Measurements from ENCODE around the gene CNIH4. TPM values are rescaled to one million over a fixed set of nuclear protein-coding genes. Genes with fewer than 3 reads are reported as not detected.
A peak's percentile ranks its signal among the peaks of the same experiment; 100 is the strongest.
"Not testable (repeated sequence)": the region's sequence is repeated elsewhere in the genome, so short reads cannot be mapped to it uniquely, and the experiment has no call there.

CNIH4 gene
- polyA plus RNA-seq, 3 donors, result 33.4 to 106 (median 94.7) TPM

DNA sequence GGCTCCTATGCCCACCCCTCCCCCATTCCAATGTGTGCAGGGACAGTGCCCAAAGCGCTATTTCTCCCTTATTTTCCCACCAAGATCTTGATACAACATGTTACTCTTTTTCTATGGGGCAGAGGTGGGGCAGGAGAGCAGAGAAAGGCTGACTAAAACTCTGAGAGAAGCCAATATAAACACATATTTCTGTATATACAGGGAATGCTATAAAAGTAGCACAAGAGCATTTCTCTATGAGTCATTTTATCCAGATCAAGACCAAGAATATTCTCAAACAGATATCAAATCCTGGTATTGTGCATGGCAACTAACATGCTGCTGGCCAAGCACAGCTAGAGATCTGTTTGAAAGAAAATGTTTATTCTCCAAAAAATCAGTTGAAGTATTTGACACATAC, 70.7 kb downstream of the CNIH4 start:
- DNase-seq, result no peak
- no peak overlapping the region for H3K27ac ChIP-seq (ENCODE audit: low read depth in 1 of 2, low read length in 2 of 2)
- Mint-ChIP-seq H3K27me3 (ENCODE audit: low read depth in 3 of 3) (peaks cover 0 to 2% (median 0%) of the 10 kb centered on the region in 3 donors), H3K4me3 (no peak overlapping the region), H3K9me3 (peaks cover 0 to 4% (median 1%) of the 10 kb centered on the region in 7 donors), H3K36me3 (peaks cover 63 to 65% of the 10 kb centered on the region in 2 donors), H3K4me1 (peaks cover 26% of the 10 kb centered on the region), H3K27ac (peak overlapping the region in 1 of 7 donors; percentile 34)
- H4K20me1 ChIP-seq (ENCODE audit: insufficient read depth, low read length), result peaks cover 99% of the 10 kb centered on the region
- WGBS (ENCODE audit: insufficient coverage), result no CpG with 5 or more reads among the region's 1 CpG
- H3K27me3 ChIP-seq (ENCODE audit: control insufficient read depth in 2 of 2, insufficient read depth in 2 of 2, low read length in 2 of 2), result no peaks in the 10 kb centered on the region
- H3K4me1 ChIP-seq (ENCODE audit: control insufficient read depth in 1 of 2, insufficient read depth in 2 of 2, low read length in 2 of 2), result peaks cover 19 to 34% of the 10 kb centered on the region in 2 donors
- no peak overlapping the region for H3K4me2 ChIP-seq (replicated peaks; ENCODE audit: extremely low read depth, low read length, poor library complexity, severe bottlenecking)
- intact Hi-C loops (cut with micrococcal nuclease), result no loop called here
- TF ChIP-seq, protein P1, sequence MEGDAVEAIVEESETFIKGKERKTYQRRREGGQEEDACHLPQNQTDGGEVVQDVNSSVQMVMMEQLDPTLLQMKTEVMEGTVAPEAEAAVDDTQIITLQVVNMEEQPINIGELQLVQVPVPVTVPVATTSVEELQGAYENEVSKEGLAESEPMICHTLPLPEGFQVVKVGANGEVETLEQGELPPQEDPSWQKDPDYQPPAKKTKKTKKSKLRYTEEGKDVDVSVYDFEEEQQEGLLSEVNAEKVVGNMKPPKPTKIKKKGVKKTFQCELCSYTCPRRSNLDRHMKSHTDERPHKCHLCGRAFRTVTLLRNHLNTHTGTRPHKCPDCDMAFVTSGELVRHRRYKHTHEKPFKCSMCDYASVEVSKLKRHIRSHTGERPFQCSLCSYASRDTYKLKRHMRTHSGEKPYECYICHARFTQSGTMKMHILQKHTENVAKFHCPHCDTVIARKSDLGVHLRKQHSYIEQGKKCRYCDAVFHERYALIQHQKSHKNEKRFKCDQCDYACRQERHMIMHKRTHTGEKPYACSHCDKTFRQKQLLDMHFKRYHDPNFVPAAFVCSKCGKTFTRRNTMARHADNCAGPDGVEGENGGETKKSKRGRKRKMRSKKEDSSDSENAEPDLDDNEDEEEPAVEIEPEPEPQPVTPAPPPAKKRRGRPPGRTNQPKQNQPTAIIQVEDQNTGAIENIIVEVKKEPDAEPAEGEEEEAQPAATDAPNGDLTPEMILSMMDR (IDR thresholded peaks at IDR 0.05), result no peak
- peaks cover 83% of the 10 kb centered on the region for H3K79me2 ChIP-seq (ENCODE audit: insufficient read depth, low read length)
- H3K9ac ChIP-seq (ENCODE audit: insufficient read depth, low read length, poor library complexity, severe bottlenecking), result no peak overlapping the region
- no peak overlapping the region for H2AFZ ChIP-seq (ENCODE audit: insufficient read depth, low read depth, low read length, poor library complexity, severe bottlenecking)
- peaks cover 0 to 3% of the 10 kb centered on the region in 2 donors for H3K9me3 ChIP-seq (replicated peaks in 1 of 2; ENCODE audit: control insufficient read depth in 1 of 2, insufficient read depth in 1 of 2, low read length in 2 of 2)
- H3K4me3 ChIP-seq (replicated peaks in 1 of 3; ENCODE audit: low read depth in 2 of 3, low read length in 3 of 3), result no peak overlapping the region
- peaks cover 47 to 70% of the 10 kb centered on the region in 2 donors for H3K36me3 ChIP-seq (replicated peaks in 1 of 2; ENCODE audit: control insufficient read depth in 1 of 2, insufficient read depth in 2 of 2, low read length in 2 of 2)

DNA sequence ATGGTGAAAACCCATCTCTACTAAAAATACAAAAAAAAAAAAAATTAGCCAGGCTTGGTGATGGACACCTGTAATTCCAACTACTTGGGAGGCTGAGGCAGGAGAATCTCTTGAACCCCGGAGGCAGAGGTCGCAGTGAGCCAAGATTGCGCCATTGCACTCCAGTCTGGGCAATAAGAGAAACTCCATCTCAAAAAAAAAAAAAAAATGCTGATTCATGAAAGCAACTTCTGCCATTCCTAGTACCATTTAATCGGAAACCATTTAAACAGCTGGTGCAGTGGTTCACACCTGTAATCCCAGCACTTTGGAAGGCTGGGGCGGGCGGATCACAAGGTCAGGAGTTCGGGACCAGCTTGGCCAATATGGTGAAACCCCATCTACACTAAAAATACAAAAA, 72.0 kb downstream of the CNIH4 start:
- H3K27ac ChIP-seq (ENCODE audit: low read depth in 1 of 2, low read length in 2 of 2); H2AFZ ChIP-seq (ENCODE audit: insufficient read depth, low read depth, low read length, poor library complexity, severe bottlenecking); H3K4me2 ChIP-seq (replicated peaks; ENCODE audit: extremely low read depth, low read length, poor library complexity, severe bottlenecking); H3K4me3 ChIP-seq (replicated peaks in 1 of 3; ENCODE audit: low read depth in 2 of 3, low read length in 3 of 3); H3K9me3 ChIP-seq (replicated peaks in 1 of 2; ENCODE audit: control insufficient read depth in 1 of 2, insufficient read depth in 1 of 2, low read length in 2 of 2); H3K9me3 Mint-ChIP-seq; H3K4me3 Mint-ChIP-seq; H3K27me3 ChIP-seq (ENCODE audit: control insufficient read depth in 2 of 2, insufficient read depth in 2 of 2, low read length in 2 of 2); H3K9ac ChIP-seq (ENCODE audit: insufficient read depth, low read length, poor library complexity, severe bottlenecking); intact Hi-C loops (cut with micrococcal nuclease); H3K27me3 Mint-ChIP-seq (ENCODE audit: low read depth in 3 of 3): not testable (repeated sequence)
- Histone ChIP-seq H3K36me3 (replicated peaks in 1 of 2; ENCODE audit: control insufficient read depth in 1 of 2, insufficient read depth in 2 of 2, low read length in 2 of 2) (peaks cover 33 to 57% of the 10 kb centered on the region in 2 donors), H4K20me1 (ENCODE audit: insufficient read depth, low read length) (peaks cover 98% of the 10 kb centered on the region), H3K79me2 (ENCODE audit: insufficient read depth, low read length) (peaks cover 96% of the 10 kb centered on the region), H3K4me1 (ENCODE audit: control insufficient read depth in 1 of 2, insufficient read depth in 2 of 2, low read length in 2 of 2) (peaks cover 26 to 44% of the 10 kb centered on the region in 2 donors)
- Mint-ChIP-seq H3K36me3 (peaks cover 50 to 61% of the 10 kb centered on the region in 2 donors), H3K4me1 (peaks cover 36% of the 10 kb centered on the region), H3K27ac (peak overlapping the region in 6 of 7 donors; percentile 19 to 73 (median 66))
- no CpG with 5 or more reads among the region's 7 CpGs for WGBS (ENCODE audit: insufficient coverage)
- DNase-seq, result peak in 1 of 3 donors; percentile 16

Small RNA genes within 50 kb of the gene (small RNA-seq; reads per million reads assigned to genes)
- gene MIR4742 (ENCODE audit: insufficient read length, low read depth), result 5.0 reads per million, percentile 50 among the genes with 10 or more reads in this experiment

Other genes starting within 250 kb of the CNIH4 start
- 10 to 100 TPM; 12.9 to 15.8 (median 13.0) TPM for gene FBXO28, start 242.8 kb upstream of the CNIH4 start, polyA plus RNA-seq
- gene DEGS1, start 173.6 kb upstream of the CNIH4 start, polyA plus RNA-seq, result 100 to 1,000 TPM in 2 of 3 donors, 10 to 100 TPM in 1; 35.0 to 137 (median 118) TPM
- gene NVL, start 26.7 kb upstream of the CNIH4 start, polyA plus RNA-seq, result 10 to 100 TPM in 1 of 3 donors, 1 to 10 TPM in 2; 8.4 to 12.6 (median 9.6) TPM
- 10 to 100 TPM in 1 of 3 donors, 1 to 10 TPM in 2; 2.7 to 59.4 (median 4.0) TPM for gene WDR26, start 77.9 kb downstream of the CNIH4 start, polyA plus RNA-seq

Data from CD14-positive monocyte (primary cell).